Endodermal cell (in vitro differentiated cells): Measurements from ENCODE around the gene RBM15B. TPM values are rescaled to one million over a fixed set of nuclear protein-coding genes. Genes with fewer than 3 reads are reported as not detected.
A peak's percentile ranks its signal among the peaks of the same experiment; 100 is the strongest.
"Not testable (repeated sequence)": the region's sequence is repeated elsewhere in the genome, so short reads cannot be mapped to it uniquely, and the experiment has no call there.

Experiments
- DNase-seq: peaks from one replicate; pipeline ENCODE4 v3.0.0-alpha.2; 2017
- H3K27ac ChIP-seq: 2 replicates; pipeline ENCODE4 v1.5.1; 2013; ENCODE audit warnings: mild to moderate bottlenecking, low read depth, low read length, moderate library complexity
- H3K27me3 ChIP-seq: 2 replicates; pipeline ENCODE4 v1.6.1; 2013; ENCODE audit warnings: mild to moderate bottlenecking, low read length, moderate library complexity; ENCODE audit not compliant: insufficient read depth, control insufficient read depth, poor library complexity, severe bottlenecking
- H3K36me3 ChIP-seq: 2 replicates; pipeline ENCODE4 v1.7.0; 2013; ENCODE audit warnings: mild to moderate bottlenecking, low read length, moderate library complexity; ENCODE audit not compliant: control insufficient read depth, insufficient read depth
- H3K4me1 ChIP-seq: one replicate; pipeline ENCODE4 v1.7.0; 2013; ENCODE audit warnings: low read length; ENCODE audit not compliant: control insufficient read depth, insufficient read depth
- H3K4me3 ChIP-seq: 2 replicates; pipeline ENCODE4 v1.5.1; 2013; ENCODE audit warnings: mild to moderate bottlenecking, low read length, moderate library complexity
- H3K9ac ChIP-seq: 2 replicates; pipeline ENCODE4 v1.6.1; 2013; ENCODE audit warnings: mild to moderate bottlenecking, low read length, moderate library complexity; ENCODE audit not compliant: poor library complexity, severe bottlenecking; ENCODE audit errors: extremely low read depth
- H3K9me3 ChIP-seq: 2 replicates; pipeline ENCODE4 v1.6.1; 2013; ENCODE audit warnings: mild to moderate bottlenecking, low read length, moderate library complexity; ENCODE audit not compliant: control insufficient read depth
- H3K27ac Mint-ChIP-seq: 2 replicates; pipeline ENCODE4 v1.8.0; 2020; ENCODE audit warnings: mixed read lengths
- H3K27me3 Mint-ChIP-seq: 2 replicates; pipeline ENCODE4 v1.8.0; 2021; ENCODE audit warnings: mild to moderate bottlenecking, mixed read lengths; ENCODE audit not compliant: insufficient read depth
- H3K36me3 Mint-ChIP-seq: 2 replicates; pipeline ENCODE4 v1.8.0; 2020; ENCODE audit warnings: low read depth, mixed read lengths
- H3K4me1 Mint-ChIP-seq: 2 replicates; pipeline ENCODE4 v1.8.0; 2020; ENCODE audit warnings: mixed read lengths
- H3K4me3 Mint-ChIP-seq: 2 replicates; pipeline ENCODE4 v1.8.0; 2020; ENCODE audit warnings: mild to moderate bottlenecking, moderate library complexity, mixed read lengths
- H3K9me3 Mint-ChIP-seq: 2 replicates; pipeline ENCODE4 v1.8.0; 2020; ENCODE audit warnings: mild to moderate bottlenecking, mixed read lengths
- WGBS, 2 experiments: methylation state at CpG; one replicate each; pipeline versions ENCODE4 v1.1.5 to v1.1.7; 2013; ENCODE audit warnings: missing lambda C conversion rate in 2 of 2, mixed read lengths in 1 of 2; ENCODE audit not compliant: insufficient coverage in 1 of 2, insufficient read length in 1 of 2; 5-methylcytosine and 5-hydroxymethylcytosine counted together
- total RNA-seq, 2 donors: library from RNA; stranded (reverse); fragmentation: NEBNext Ultra II Directional in 1 of 2; extraction: Animal tissue kit (Norgen Biotek cat#: 25700) in 1 of 2; gene quantifications; 2 replicates in 1 of 2; 3 replicates in 1 of 2; pipeline ENCODE4 v1.2.1, GENCODE V29; 2021
- TF ChIP-seq, protein P1 (sequence below): fragments of 200-600 bp; sonication (generic); conservative IDR thresholded peaks from 2 replicates; pipeline ENCODE4 v1.5.0; 2021; ENCODE audit warnings: antibody characterized with exemption, mild to moderate bottlenecking

Gene RBM15B
- total RNA-seq, 2 donors from 2014 or later = 49.5 to 58.2 TPM

DNA sequence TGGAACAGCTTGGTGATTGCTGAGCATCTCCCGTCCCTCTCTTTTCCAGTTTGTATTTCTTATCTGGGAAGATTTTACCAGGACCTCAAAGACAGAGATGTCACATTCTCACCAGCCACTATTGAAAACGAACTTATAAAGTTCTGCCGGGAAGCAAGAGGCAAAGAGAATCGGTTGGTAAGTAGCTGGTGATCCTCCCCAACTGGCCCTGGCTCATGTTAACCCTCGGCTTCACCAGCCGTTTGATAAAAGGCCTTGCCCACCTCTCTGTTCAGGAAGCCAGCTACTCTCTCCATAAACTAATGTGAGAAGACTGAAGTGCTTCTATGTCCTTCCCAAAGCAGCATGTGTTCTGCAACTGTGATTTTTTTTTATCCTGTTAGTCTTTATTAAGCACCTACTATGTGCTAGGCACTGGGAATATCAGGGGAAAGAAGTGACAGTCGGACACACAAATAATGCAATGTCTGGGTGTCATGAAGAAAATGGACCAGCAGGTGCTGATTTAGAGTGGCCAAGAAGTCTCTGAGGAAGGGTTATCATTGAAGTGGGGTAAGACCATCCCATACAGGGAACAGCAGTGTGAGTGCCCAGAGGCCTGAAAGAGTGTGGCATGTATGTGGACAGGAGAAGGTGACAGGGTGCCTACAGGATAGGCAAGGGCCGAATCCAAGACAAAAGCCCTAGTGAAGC, 4.8 kb upstream of the RBM15B start:
- Mint-ChIP-seq H3K27ac (peak overlapping the region; percentile 95), H3K36me3 (peaks cover 35% of the 10 kb centered on the region), H3K4me1 (peaks cover 43% of the 10 kb centered on the region), H3K9me3 (no peaks in the 10 kb centered on the region), H3K4me3 (peak overlapping the region; percentile 99), H3K27me3 (no peaks in the 10 kb centered on the region)
- H3K4me3 ChIP-seq = peak overlapping the region; percentile 98
- H3K27ac ChIP-seq = no peak overlapping the region
- no peaks in the 10 kb centered on the region for H3K9me3 ChIP-seq
- H3K4me1 ChIP-seq = peaks cover 20% of the 10 kb centered on the region
- peaks cover 43% of the 10 kb centered on the region for H3K36me3 ChIP-seq
- 62 to 70% methylated on average over 6 to 8 of the region's 8 CpGs for WGBS, 2 experiments
- peak; percentile 41 for DNase-seq
- no peaks in the 10 kb centered on the region for H3K27me3 ChIP-seq
- TF ChIP-seq, protein P1, sequence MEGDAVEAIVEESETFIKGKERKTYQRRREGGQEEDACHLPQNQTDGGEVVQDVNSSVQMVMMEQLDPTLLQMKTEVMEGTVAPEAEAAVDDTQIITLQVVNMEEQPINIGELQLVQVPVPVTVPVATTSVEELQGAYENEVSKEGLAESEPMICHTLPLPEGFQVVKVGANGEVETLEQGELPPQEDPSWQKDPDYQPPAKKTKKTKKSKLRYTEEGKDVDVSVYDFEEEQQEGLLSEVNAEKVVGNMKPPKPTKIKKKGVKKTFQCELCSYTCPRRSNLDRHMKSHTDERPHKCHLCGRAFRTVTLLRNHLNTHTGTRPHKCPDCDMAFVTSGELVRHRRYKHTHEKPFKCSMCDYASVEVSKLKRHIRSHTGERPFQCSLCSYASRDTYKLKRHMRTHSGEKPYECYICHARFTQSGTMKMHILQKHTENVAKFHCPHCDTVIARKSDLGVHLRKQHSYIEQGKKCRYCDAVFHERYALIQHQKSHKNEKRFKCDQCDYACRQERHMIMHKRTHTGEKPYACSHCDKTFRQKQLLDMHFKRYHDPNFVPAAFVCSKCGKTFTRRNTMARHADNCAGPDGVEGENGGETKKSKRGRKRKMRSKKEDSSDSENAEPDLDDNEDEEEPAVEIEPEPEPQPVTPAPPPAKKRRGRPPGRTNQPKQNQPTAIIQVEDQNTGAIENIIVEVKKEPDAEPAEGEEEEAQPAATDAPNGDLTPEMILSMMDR = peak; percentile 30
- peak overlapping the region; percentile 74 for H3K9ac ChIP-seq

DNA sequence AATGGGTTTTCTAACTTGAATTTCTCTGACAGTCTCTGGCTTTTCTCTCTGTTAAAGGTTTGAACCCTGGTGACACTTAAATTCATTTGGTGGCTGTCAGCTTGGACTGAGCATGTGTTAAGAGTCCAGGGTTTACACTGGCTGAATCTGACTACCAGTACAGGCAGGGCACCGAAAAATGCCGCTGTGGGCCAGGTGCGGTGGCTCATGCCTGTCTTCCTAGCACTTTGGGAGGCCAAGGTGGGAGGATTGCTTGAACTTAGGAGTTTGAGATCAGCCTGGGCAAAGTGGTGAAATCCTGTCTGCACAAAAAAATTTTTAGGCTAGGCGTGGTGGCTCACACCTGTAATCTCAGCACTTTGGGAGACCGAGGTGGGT, 4.2 kb upstream of the RBM15B start:
- 97 to 98% methylated on average over 5 of the region's 5 CpGs for WGBS, 2 experiments
- Histone ChIP-seq H3K36me3 (peaks cover 43% of the 10 kb centered on the region), H3K27ac (no peak overlapping the region), H3K27me3 (no peaks in the 10 kb centered on the region), H3K9ac (no peak overlapping the region), H3K4me3 (peak overlapping the region; percentile 98), H3K4me1 (peaks cover 20% of the 10 kb centered on the region), H3K9me3 (no peaks in the 10 kb centered on the region)
- Mint-ChIP-seq H3K4me1 (peaks cover 43% of the 10 kb centered on the region), H3K27ac (peak overlapping the region; percentile 95), H3K4me3 (peak overlapping the region; percentile 99), H3K9me3 (no peaks in the 10 kb centered on the region), H3K36me3 (peaks cover 37% of the 10 kb centered on the region), H3K27me3 (no peaks in the 10 kb centered on the region)
- peak; percentile 31 for DNase-seq
- TF ChIP-seq, protein P1 = no peak

DNA sequence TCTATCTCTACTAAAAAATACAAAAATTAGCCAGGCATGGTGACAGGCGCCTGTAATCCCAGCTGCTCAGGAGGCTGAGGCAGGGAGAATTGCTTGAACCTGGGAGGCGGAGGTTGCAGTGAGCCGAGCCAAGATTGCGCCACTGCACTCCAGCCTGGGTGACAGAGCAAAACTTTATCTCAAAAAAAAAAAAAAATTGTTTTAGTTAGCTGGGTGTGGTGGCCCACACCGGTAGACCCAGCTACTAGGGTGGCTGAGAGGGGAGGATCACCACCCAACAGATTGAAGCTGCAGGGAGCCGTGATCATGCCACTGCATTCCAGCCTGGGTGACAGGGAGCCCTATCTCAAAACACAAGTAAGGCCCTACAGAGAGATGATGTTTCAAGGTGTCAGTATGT, 3.8 kb upstream of the RBM15B start:
- H3K4me1 ChIP-seq = peaks cover 20% of the 10 kb centered on the region
- peaks cover 47% of the 10 kb centered on the region for H3K36me3 ChIP-seq
- not testable (repeated sequence) for H3K9me3 ChIP-seq, H3K27me3 ChIP-seq, H3K9me3 Mint-ChIP-seq, H3K27ac ChIP-seq, H3K9ac ChIP-seq, H3K27ac Mint-ChIP-seq, H3K27me3 Mint-ChIP-seq
- Mint-ChIP-seq H3K4me1 (peaks cover 43% of the 10 kb centered on the region), H3K36me3 (peaks cover 39% of the 10 kb centered on the region), H3K4me3 (peak overlapping the region; percentile 99)
- peak overlapping the region; percentile 98 for H3K4me3 ChIP-seq
- peak; percentile 36 for DNase-seq
- WGBS, 2 experiments = 92 to 95% methylated on average over 2 to 6 of the region's 6 CpGs
